Body of pancreas (tissue), 4 donors: ENCODE measurements around the gene MYBPC1. TPM values are rescaled to one million over a fixed set of nuclear protein-coding genes. Genes with fewer than 3 reads are reported as not detected.
A peak's percentile ranks its signal among the peaks of the same experiment; 100 is the strongest.

Experiments used
- ATAC-seq: fragments of 150-250 bp; one replicate; pipeline ENCODE4 v1.9.1; 2016
- DNase-seq, 4 donors: peaks; one replicate each; pipeline ENCODE4 v3.0.0-alpha.2; 2019
- H3K27ac ChIP-seq, 4 donors: fragments of 200-600 bp; sonication (generic); 1 replicate in 3 of 4; 2 replicates in 1 of 4; pipeline versions ENCODE4 v1.5.1 to v1.6.1; 2016 to 2019; ENCODE audit warnings: mild to moderate bottlenecking in 1 of 4, mixed read lengths in 1 of 4, moderate library complexity in 1 of 4
- H3K27me3 ChIP-seq, 2 donors: fragments of 200-600 bp; sonication (generic); one replicate each; pipeline ENCODE4 v1.6.0; 2016; ENCODE audit warnings: mild to moderate bottlenecking in 1 of 2
- H3K36me3 ChIP-seq, 2 donors: fragments of 200-600 bp; sonication (generic); replicated peaks in 1 of 2; 2 replicates each; pipeline ENCODE4 v1.5.1; 2016; ENCODE audit warnings: low read depth in 2 of 2; ENCODE audit not compliant: insufficient read depth in 1 of 2
- H3K4me1 ChIP-seq: fragments of 200-600 bp; sonication (generic); one replicate; pipeline ENCODE4 v1.6.0; 2016
- H3K4me3 ChIP-seq, 2 donors: fragments of 200-600 bp; sonication (generic); 1 replicate in 1 of 2; 2 replicates in 1 of 2; pipeline ENCODE4 v1.5.1; 2016 to 2019
- H3K9me3 ChIP-seq, 3 donors: fragments of 200-600 bp; sonication (generic); 1 replicate in 2 of 3; 2 replicates in 1 of 3; pipeline ENCODE4 v1.5.1; 2016
- CTCF ChIP-seq, 7 experiments: fragments of 450-650 bp in 4 of 7; fragments of 200-600 bp in 3 of 7; sonication (generic) in 3 of 7; IDR thresholded peaks; one replicate each; pipeline ENCODE4 v1.5.1; 2016 to 2019; ENCODE audit warnings: antibody characterized with exemption in 7 of 7
- POLR2A ChIP-seq, 3 donors: fragments of 450-650 bp; IDR thresholded peaks; one replicate each; pipeline ENCODE4 v1.6.1; 2016; ENCODE audit warnings: antibody characterized with exemption in 3 of 3, mild to moderate bottlenecking in 2 of 3
- WGBS, 2 donors: methylation state at CpG; one replicate each; pipeline ENCODE4 v1.1.5; 2017; 5-methylcytosine and 5-hydroxymethylcytosine counted together
- intact Hi-C: fragments of 100-400 bp; cut with DNase I; formaldehyde crosslinking; loops from one replicate; pipeline ENCODE4 v1.15.1; 2023
- total RNA-seq, 2 donors: library from RNA; depleted of rRNA; stranded (reverse); fragments of >200 nt; gene quantifications; one replicate each; pipeline ENCODE4 v1.1.0, GENCODE V29; 2016

The MYBPC1 gene
- total RNA-seq, 2 donors from 2014 or later, result 0.66 to 0.78 TPM

- Histone ChIP-seq H3K9me3 (no peaks in the 10 kb centered on the region), H3K27ac (peak overlapping the region; percentile 81 to 93 (median 90)), H3K36me3 (no peaks in the 10 kb centered on the region), H3K4me1 (peaks cover 40% of the 10 kb centered on the region), H3K27me3 (no peaks in the 10 kb centered on the region), H3K4me3 (peak overlapping the region; percentile 78 to 81)
- intact Hi-C loops, result no loop called here
- ATAC-seq (peak; percentile 43), DNase-seq (peak; percentile 52 to 71 (median 59))
- peak in 2 of 3 donors; percentile 57 for TF ChIP-seq POLR2A (IDR thresholded peaks at IDR 0.05)
- TF ChIP-seq CTCF (IDR thresholded peaks at IDR 0.05), result no peak
- 1% methylated on average over 35 to 66 of the region's 67 CpGs for WGBS, 2 donors
Observed at GRCh38 chr12:101697930-101698799, 103.4 kb downstream of the MYBPC1 start.

- H3K27me3 ChIP-seq, result no peaks in the 10 kb centered on the region
- H3K9me3 ChIP-seq, result no peaks in the 10 kb centered on the region
- peak overlapping the region in 3 of 4 donors; percentile 88 to 93 (median 92) for H3K27ac ChIP-seq
- ATAC-seq (no peak), DNase-seq (peak in 1 of 4 donors; percentile 13)
- 65 to 86% methylated on average over 12 of the region's 12 CpGs for WGBS, 2 donors
- peak overlapping the region in 1 of 2 donors; percentile 81 for H3K4me3 ChIP-seq
- no peak for TF ChIP-seq CTCF (IDR thresholded peaks at IDR 0.05)
- TF ChIP-seq POLR2A (IDR thresholded peaks at IDR 0.05), result no peak
- H3K4me1 ChIP-seq, result peaks cover 40% of the 10 kb centered on the region
- intact Hi-C loops, result no loop called here
- no peaks in the 10 kb centered on the region for H3K36me3 ChIP-seq
Observed at GRCh38 chr12:101698800-101699347, 104.1 kb downstream of the MYBPC1 start.

GRCh38 chr12:101700299-101700820 is 105.6 kb downstream of the MYBPC1 start:
- Histone ChIP-seq H3K4me1 (peaks cover 40% of the 10 kb centered on the region), H3K27ac (no peak overlapping the region), H3K27me3 (no peaks in the 10 kb centered on the region), H3K4me3 (no peak overlapping the region), H3K36me3 (no peaks in the 10 kb centered on the region), H3K9me3 (no peaks in the 10 kb centered on the region)
- TF ChIP-seq POLR2A (IDR thresholded peaks at IDR 0.05) (no peak), CTCF (IDR thresholded peaks at IDR 0.05) (no peak)
- 79 to 87% methylated on average over 2 of the region's 2 CpGs for WGBS, 2 donors
- DNase-seq, result no peak
- intact Hi-C loops, result no loop called here
- ATAC-seq, result no peak

GRCh38 chr12:101703487-101703886 is 108.7 kb downstream of the MYBPC1 start:
- ATAC-seq (no peak), DNase-seq (no peak)
- Histone ChIP-seq H3K4me1 (peaks cover 43% of the 10 kb centered on the region), H3K4me3 (no peak overlapping the region), H3K27me3 (no peaks in the 10 kb centered on the region), H3K27ac (no peak overlapping the region), H3K36me3 (no peaks in the 10 kb centered on the region), H3K9me3 (no peaks in the 10 kb centered on the region)
- WGBS, 2 donors, result 76 to 77% methylated on average over 3 of the region's 3 CpGs
- intact Hi-C loops, result no loop called here
- TF ChIP-seq POLR2A (IDR thresholded peaks at IDR 0.05), result no peak
- no peak for TF ChIP-seq CTCF (IDR thresholded peaks at IDR 0.05)
